WTC11 (cell line): ENCODE results near the gene LGALS9. TPM values are rescaled to one million over a fixed set of nuclear protein-coding genes. Genes with fewer than 3 reads are reported as not detected.

Experiments used
- ATAC-seq: fragments of 200-7000 bp; cut with Tn5 transposase; 2 replicates; pipeline ENCODE4 v1.10.0; 2021; ENCODE audit warnings: mild to moderate bottlenecking, moderate library complexity
- CTCF ChIA-PET: fragments of 300-600 bp; sonication (Branson Sonifier 250); formaldehyde crosslinking; loops from one replicate; lab custom pipeline; 2021; ENCODE audit warnings: antibody characterized with exemption; lab: Charles Lee
- POLR2A ChIA-PET: fragments of 350-600 bp; sonication (Branson Sonifier 250); formaldehyde crosslinking; loops from one replicate; lab custom pipeline; 2021; ENCODE audit warnings: antibody characterized with exemption; lab: Charles Lee
- DNase-seq: peaks from one replicate; pipeline ENCODE4 v3.0.0; 2021; ENCODE audit warnings: low spot score
- H3K27ac Mint-ChIP-seq: 2 replicates; pipeline ENCODE4 v1.8.0; 2021; ENCODE audit warnings: mixed read lengths
- H3K27me3 Mint-ChIP-seq: 2 replicates; pipeline ENCODE4 v1.8.0; 2021; ENCODE audit warnings: low read depth, mild to moderate bottlenecking, moderate library complexity, mixed read lengths
- H3K36me3 Mint-ChIP-seq: 2 replicates; pipeline ENCODE4 v1.8.0; 2021; ENCODE audit warnings: mixed read lengths
- H3K4me1 Mint-ChIP-seq: 2 replicates; pipeline ENCODE4 v1.8.0; 2022; ENCODE audit warnings: mixed read lengths
- H3K4me3 Mint-ChIP-seq: 2 replicates; pipeline ENCODE4 v1.8.0; 2021; ENCODE audit warnings: mild to moderate bottlenecking, moderate library complexity, mixed read lengths
- H3K9me3 Mint-ChIP-seq: 2 replicates; pipeline ENCODE4 v1.8.0; 2021; ENCODE audit warnings: mixed read lengths
- ATF1 ChIP-seq: sonication (generic); formaldehyde crosslinking; IDR thresholded peaks from 2 replicates; pipeline ENCODE4 v1.8.1; 2023; ENCODE audit warnings: mild to moderate bottlenecking, moderate library complexity, missing genetic modification reagents
- CREM ChIP-seq: sonication (generic); formaldehyde crosslinking; IDR thresholded peaks from 2 replicates; pipeline ENCODE4 v1.8.1; 2022; ENCODE audit warnings: mild to moderate bottlenecking, missing genetic modification reagents, moderate library complexity
- ELF4 ChIP-seq: sonication (generic); formaldehyde crosslinking; IDR thresholded peaks from 2 replicates; pipeline ENCODE4 v1.8.1; 2022; ENCODE audit warnings: low read depth, mild to moderate bottlenecking, moderate library complexity, missing genetic modification reagents
- ERG ChIP-seq: fragments of 250-450 bp; sonication (Bioruptor Pico); IDR thresholded peaks from 2 replicates; pipeline ENCODE4 v1.8.0; 2021; ENCODE audit warnings: mild to moderate bottlenecking
- FOXP4 ChIP-seq: sonication (generic); formaldehyde crosslinking; IDR thresholded peaks from 2 replicates; pipeline ENCODE4 v1.8.0; 2022; ENCODE audit warnings: mild to moderate bottlenecking, missing genetic modification reagents
- MYBL2 ChIP-seq: sonication (generic); formaldehyde crosslinking; IDR thresholded peaks from 2 replicates; pipeline ENCODE4 v1.8.1; 2023; ENCODE audit warnings: mild to moderate bottlenecking, moderate library complexity, missing genetic modification reagents
- NR3C1 ChIP-seq: sonication (generic); formaldehyde crosslinking; conservative IDR thresholded peaks from 2 replicates; pipeline ENCODE4 v1.8.1; 2023; ENCODE audit warnings: low read depth, mild to moderate bottlenecking, missing genetic modification reagents
- PRRX2 ChIP-seq: fragments of 250-450 bp; sonication (Bioruptor Pico); IDR thresholded peaks from 2 replicates; pipeline ENCODE4 v1.8.0; 2021; ENCODE audit warnings: mild to moderate bottlenecking
- SMAD3 ChIP-seq: sonication (generic); formaldehyde crosslinking; IDR thresholded peaks from 2 replicates; pipeline ENCODE4 v1.8.0; 2022; ENCODE audit warnings: missing genetic modification reagents, mild to moderate bottlenecking, borderline replicate concordance
- SMAD4 ChIP-seq: sonication (generic); formaldehyde crosslinking; IDR thresholded peaks from 2 replicates; pipeline ENCODE4 v1.8.0; 2022; ENCODE audit warnings: mild to moderate bottlenecking, missing genetic modification reagents
- TCF7 ChIP-seq: sonication (generic); formaldehyde crosslinking; IDR thresholded peaks from 2 replicates; pipeline ENCODE4 v1.8.0; 2022; ENCODE audit warnings: mild to moderate bottlenecking, low read depth, missing genetic modification reagents, moderate library complexity
- TEAD1 ChIP-seq: sonication (generic); formaldehyde crosslinking; IDR thresholded peaks from 2 replicates; pipeline ENCODE4 v1.8.0; 2022; ENCODE audit warnings: mild to moderate bottlenecking, missing genetic modification reagents
- ZNF219 ChIP-seq: sonication (generic); formaldehyde crosslinking; IDR thresholded peaks from 2 replicates; pipeline ENCODE4 v1.8.0; 2023; ENCODE audit warnings: missing genetic modification reagents, mild to moderate bottlenecking, borderline replicate concordance
- ZNF281 ChIP-seq: sonication (generic); formaldehyde crosslinking; IDR thresholded peaks from 2 replicates; pipeline ENCODE4 v1.8.0; 2023; ENCODE audit warnings: mild to moderate bottlenecking, missing genetic modification reagents
- ZNF317 ChIP-seq: sonication (generic); formaldehyde crosslinking; IDR thresholded peaks from 2 replicates; pipeline ENCODE4 v1.8.1; 2023; ENCODE audit warnings: low read depth, mild to moderate bottlenecking, moderate library complexity, missing genetic modification reagents, borderline replicate concordance
- total RNA-seq: library from RNA; stranded (reverse); gene quantifications from 3 replicates; pipeline ENCODE4 v1.2.3, GENCODE V29; 2021
- TF ChIP-seq, protein P1 (sequence below): fragments of 250-450 bp; sonication (Bioruptor Pico); IDR thresholded peaks from 2 replicates; pipeline ENCODE4 v1.9.0; 2021; ENCODE audit warnings: mild to moderate bottlenecking
- TF ChIP-seq, protein P2 (sequence below): fragments of 250-450 bp; sonication (Bioruptor Pico); IDR thresholded peaks from 2 replicates; pipeline ENCODE4 v1.9.0; 2021; ENCODE audit warnings: mild to moderate bottlenecking, borderline replicate concordance
- TF ChIP-seq, protein P3 (sequence below): sonication (generic); formaldehyde crosslinking; IDR thresholded peaks from 2 replicates; pipeline ENCODE4 v1.8.1; 2022; ENCODE audit warnings: low read depth, mild to moderate bottlenecking, moderate library complexity, missing genetic modification reagents, borderline replicate concordance

The LGALS9 gene
- total RNA-seq, 1 experiment from 2014 or later, result 5.7 TPM

- ATAC-seq, result no peak
- peaks cover 7% of the 10 kb centered on the region for H3K4me1 Mint-ChIP-seq
- no peak overlapping the region for H3K27ac Mint-ChIP-seq
- TF ChIP-seq TCF7 (CRISPR knock-in tag), result no peak
- TF ChIP-seq FOXP4 (CRISPR knock-in tag), result no peak
- TF ChIP-seq SMAD3 (CRISPR knock-in tag), result no peak
- no peak for TF ChIP-seq TEAD1 (CRISPR knock-in tag)
- TF ChIP-seq ATF1, result no peak
- no peak for TF ChIP-seq ERG (CRISPR knock-in tag)
- no peak for TF ChIP-seq ZNF281 (CRISPR knock-in tag)
- no peak for TF ChIP-seq ZNF219 (CRISPR knock-in tag)
- no peak for TF ChIP-seq NR3C1 (CRISPR knock-in tag)
- no peak for TF ChIP-seq ELF4 (CRISPR knock-in tag)
- TF ChIP-seq, protein P1, sequence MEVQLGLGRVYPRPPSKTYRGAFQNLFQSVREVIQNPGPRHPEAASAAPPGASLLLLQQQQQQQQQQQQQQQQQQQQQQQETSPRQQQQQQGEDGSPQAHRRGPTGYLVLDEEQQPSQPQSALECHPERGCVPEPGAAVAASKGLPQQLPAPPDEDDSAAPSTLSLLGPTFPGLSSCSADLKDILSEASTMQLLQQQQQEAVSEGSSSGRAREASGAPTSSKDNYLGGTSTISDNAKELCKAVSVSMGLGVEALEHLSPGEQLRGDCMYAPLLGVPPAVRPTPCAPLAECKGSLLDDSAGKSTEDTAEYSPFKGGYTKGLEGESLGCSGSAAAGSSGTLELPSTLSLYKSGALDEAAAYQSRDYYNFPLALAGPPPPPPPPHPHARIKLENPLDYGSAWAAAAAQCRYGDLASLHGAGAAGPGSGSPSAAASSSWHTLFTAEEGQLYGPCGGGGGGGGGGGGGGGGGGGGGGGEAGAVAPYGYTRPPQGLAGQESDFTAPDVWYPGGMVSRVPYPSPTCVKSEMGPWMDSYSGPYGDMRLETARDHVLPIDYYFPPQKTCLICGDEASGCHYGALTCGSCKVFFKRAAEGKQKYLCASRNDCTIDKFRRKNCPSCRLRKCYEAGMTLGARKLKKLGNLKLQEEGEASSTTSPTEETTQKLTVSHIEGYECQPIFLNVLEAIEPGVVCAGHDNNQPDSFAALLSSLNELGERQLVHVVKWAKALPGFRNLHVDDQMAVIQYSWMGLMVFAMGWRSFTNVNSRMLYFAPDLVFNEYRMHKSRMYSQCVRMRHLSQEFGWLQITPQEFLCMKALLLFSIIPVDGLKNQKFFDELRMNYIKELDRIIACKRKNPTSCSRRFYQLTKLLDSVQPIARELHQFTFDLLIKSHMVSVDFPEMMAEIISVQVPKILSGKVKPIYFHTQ (CRISPR knock-in tag), result no peak
- peaks cover 21% of the 10 kb centered on the region for H3K36me3 Mint-ChIP-seq
- CTCF ChIA-PET, result interaction anchor here (0.6 to 4.7 kb wide), 47 partner anchors 9 to 362 kb away, joined by 3 to 67 read pairs (median 6); partner anchors contain the start of gene KSR1
- POLR2A ChIA-PET, result no interaction called here
- H3K9me3 Mint-ChIP-seq, result no peaks in the 10 kb centered on the region
- no peak for DNase-seq
- no peak overlapping the region for H3K4me3 Mint-ChIP-seq
- no peaks in the 10 kb centered on the region for H3K27me3 Mint-ChIP-seq
Measured at GRCh38 chr17:27603880-27604794, 26.9 kb upstream of the LGALS9 start.

DNA sequence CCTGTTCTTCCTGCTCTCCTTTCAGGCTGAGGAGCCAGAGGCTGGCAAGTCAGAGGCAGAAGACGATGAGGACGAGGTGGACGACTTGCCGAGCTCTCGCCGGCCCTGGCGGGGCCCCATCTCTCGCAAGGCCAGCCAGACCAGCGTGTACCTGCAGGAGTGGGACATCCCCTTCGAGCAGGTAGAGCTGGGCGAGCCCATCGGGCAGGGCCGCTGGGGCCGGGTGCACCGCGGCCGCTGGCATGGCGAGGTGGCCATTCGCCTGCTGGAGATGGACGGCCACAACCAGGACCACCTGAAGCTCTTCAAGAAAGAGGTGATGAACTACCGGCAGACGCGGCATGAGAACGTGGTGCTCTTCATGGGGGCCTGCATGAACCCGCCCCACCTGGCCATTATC is 25.6 kb upstream of the LGALS9 start:
- Mint-ChIP-seq H3K27me3 (no peaks in the 10 kb centered on the region), H3K9me3 (no peaks in the 10 kb centered on the region), H3K4me1 (peaks cover 7% of the 10 kb centered on the region), H3K27ac (no peak overlapping the region), H3K36me3 (peaks cover 24% of the 10 kb centered on the region), H3K4me3 (no peak overlapping the region)
- TF ChIP-seq MYBL2 (CRISPR knock-in tag) (no peak), SMAD4 (CRISPR knock-in tag) (no peak), ZNF317 (CRISPR knock-in tag) (no peak), PRRX2 (no peak), CREM (CRISPR knock-in tag) (no peak)
- TF ChIP-seq, protein P2, sequence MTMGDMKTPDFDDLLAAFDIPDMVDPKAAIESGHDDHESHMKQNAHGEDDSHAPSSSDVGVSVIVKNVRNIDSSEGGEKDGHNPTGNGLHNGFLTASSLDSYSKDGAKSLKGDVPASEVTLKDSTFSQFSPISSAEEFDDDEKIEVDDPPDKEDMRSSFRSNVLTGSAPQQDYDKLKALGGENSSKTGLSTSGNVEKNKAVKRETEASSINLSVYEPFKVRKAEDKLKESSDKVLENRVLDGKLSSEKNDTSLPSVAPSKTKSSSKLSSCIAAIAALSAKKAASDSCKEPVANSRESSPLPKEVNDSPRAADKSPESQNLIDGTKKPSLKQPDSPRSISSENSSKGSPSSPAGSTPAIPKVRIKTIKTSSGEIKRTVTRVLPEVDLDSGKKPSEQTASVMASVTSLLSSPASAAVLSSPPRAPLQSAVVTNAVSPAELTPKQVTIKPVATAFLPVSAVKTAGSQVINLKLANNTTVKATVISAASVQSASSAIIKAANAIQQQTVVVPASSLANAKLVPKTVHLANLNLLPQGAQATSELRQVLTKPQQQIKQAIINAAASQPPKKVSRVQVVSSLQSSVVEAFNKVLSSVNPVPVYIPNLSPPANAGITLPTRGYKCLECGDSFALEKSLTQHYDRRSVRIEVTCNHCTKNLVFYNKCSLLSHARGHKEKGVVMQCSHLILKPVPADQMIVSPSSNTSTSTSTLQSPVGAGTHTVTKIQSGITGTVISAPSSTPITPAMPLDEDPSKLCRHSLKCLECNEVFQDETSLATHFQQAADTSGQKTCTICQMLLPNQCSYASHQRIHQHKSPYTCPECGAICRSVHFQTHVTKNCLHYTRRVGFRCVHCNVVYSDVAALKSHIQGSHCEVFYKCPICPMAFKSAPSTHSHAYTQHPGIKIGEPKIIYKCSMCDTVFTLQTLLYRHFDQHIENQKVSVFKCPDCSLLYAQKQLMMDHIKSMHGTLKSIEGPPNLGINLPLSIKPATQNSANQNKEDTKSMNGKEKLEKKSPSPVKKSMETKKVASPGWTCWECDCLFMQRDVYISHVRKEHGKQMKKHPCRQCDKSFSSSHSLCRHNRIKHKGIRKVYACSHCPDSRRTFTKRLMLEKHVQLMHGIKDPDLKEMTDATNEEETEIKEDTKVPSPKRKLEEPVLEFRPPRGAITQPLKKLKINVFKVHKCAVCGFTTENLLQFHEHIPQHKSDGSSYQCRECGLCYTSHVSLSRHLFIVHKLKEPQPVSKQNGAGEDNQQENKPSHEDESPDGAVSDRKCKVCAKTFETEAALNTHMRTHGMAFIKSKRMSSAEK (CRISPR knock-in tag), result no peak
- TF ChIP-seq, protein P3, sequence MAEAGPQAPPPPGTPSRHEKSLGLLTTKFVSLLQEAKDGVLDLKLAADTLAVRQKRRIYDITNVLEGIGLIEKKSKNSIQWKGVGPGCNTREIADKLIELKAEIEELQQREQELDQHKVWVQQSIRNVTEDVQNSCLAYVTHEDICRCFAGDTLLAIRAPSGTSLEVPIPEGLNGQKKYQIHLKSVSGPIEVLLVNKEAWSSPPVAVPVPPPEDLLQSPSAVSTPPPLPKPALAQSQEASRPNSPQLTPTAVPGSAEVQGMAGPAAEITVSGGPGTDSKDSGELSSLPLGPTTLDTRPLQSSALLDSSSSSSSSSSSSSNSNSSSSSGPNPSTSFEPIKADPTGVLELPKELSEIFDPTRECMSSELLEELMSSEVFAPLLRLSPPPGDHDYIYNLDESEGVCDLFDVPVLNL (CRISPR knock-in tag), result no peak
- ChIA-PET POLR2A (no interaction called here), CTCF (interaction anchor here (4.7 kb wide), 1 partner anchor 47 kb away, joined by 67 read pairs; no protein-coding TSS in a partner anchor)
- ATAC-seq (no peak), DNase-seq (no peak)
